ENCODE results near the gene C3. TPM values are rescaled to one million over a fixed set of nuclear protein-coding genes. Genes with fewer than 3 reads are reported as not detected.

C3 gene
- total RNA-seq, 1 experiment from 2014 or later: 7.0 TPM

GRCh38 chr19:6717441-6717971 lies 2.9 kb downstream of the C3 start:
- ChIA-PET CTCF (no interaction called here), POLR2A (no interaction called here), RAD21 (ENCODE audit: low non-redundant PET in 1 of 2, low total read pairs in 2 of 2, uncharacterized antibody in 2 of 2, unreplicated experiment in 2 of 2) (no interaction called here)
- no TSS peak for BruUV-seq (replicated peaks)
- H3K27me3 ChIP-seq (ENCODE audit: insufficient read depth, low read length): no peaks in the 10 kb centered on the region
- no peak overlapping the region for H3K9ac ChIP-seq (ENCODE audit: low read length)
- peaks cover 5 to 20% of the 10 kb centered on the region in 2 experiments; a peak in 3 of 4 replicates for H3K4me1 ChIP-seq (ENCODE audit: control insufficient read depth in 1 of 2, insufficient read depth in 2 of 2, low read length in 2 of 2)
- H2AFZ ChIP-seq (ENCODE audit: low read depth, low read length, poor library complexity, severe bottlenecking): no peak overlapping the region
- H3K79me2 ChIP-seq (ENCODE audit: insufficient read depth, low read length): no peaks in the 10 kb centered on the region
- no peak overlapping the region for H3K27ac ChIP-seq (ENCODE audit: low read depth, low read length)
- intact Hi-C loops (cut with micrococcal nuclease): no loop called here
- TF ChIP-seq YY1 (IDR thresholded peaks at IDR 0.05; ENCODE audit: extremely low read depth, insufficient replicate concordance, low read depth, low read length) (no peak), EGR1 (IDR thresholded peaks at IDR 0.05; ENCODE audit: low read depth) (no peak), ZFX (IDR thresholded peaks at IDR 0.05) (no peak), TCF7L2 (IDR thresholded peaks at IDR 0.05; ENCODE audit: borderline replicate concordance, extremely low read depth, insufficient read depth, insufficient read length) (no peak), REST (IDR thresholded peaks at IDR 0.05; ENCODE audit: low read depth) (no peak), SP1 (IDR thresholded peaks at IDR 0.05; ENCODE audit: low read depth) (no peak), POLR2AphosphoS5 (IDR thresholded peaks at IDR 0.05; ENCODE audit: low read depth, low read length) (no peak), POLR2A (IDR thresholded peaks at IDR 0.05; ENCODE audit: borderline replicate concordance, extremely low read depth, insufficient read depth, insufficient read length) (no peak)
- no peaks in the 10 kb centered on the region for H4K20me1 ChIP-seq (ENCODE audit: insufficient read depth)
- H3K4me2 ChIP-seq (ENCODE audit: low read length): no peak overlapping the region
- no peaks in the 10 kb centered on the region for H3K36me3 ChIP-seq (ENCODE audit: control insufficient read depth in 1 of 2, insufficient read depth in 2 of 2, low read length in 2 of 2)
- no peak overlapping the region for H3K4me3 ChIP-seq (replicated peaks in 1 of 2; ENCODE audit: low read depth in 1 of 2, low read length in 2 of 2)
- H3K9me3 ChIP-seq (ENCODE audit: control insufficient read depth in 1 of 2, insufficient read depth in 1 of 2, low read depth in 1 of 2, low read length in 2 of 2): no peaks in the 10 kb centered on the region
- no peak for ATAC-seq
- H3K9me2 ChIP-seq (ENCODE audit: insufficient read depth): no peaks in the 10 kb centered on the region
- peak; percentile 43 for DNase-seq (ENCODE audit: low read depth, low spot score)
